ENCODE results near the gene CERCAM. TPM values are rescaled to one million over a fixed set of nuclear protein-coding genes. Genes with fewer than 3 reads are reported as not detected.

Gene CERCAM
- total and polyA plus RNA-seq, 2 of the 4 experiments (the other 2 are of a cell fraction): 15.1 to 118 TPM

GRCh38 chr9:128371630-128372117 is 49.0 kb upstream of the CERCAM start:
- Histone ChIP-seq H3K36me3 (ENCODE audit: control insufficient read depth, insufficient read depth, low read length) (peaks cover 2% of the 10 kb centered on the region; the same call in 1 of the 2 replicates), H3K56ac (ENCODE audit: extremely low read depth, insufficient read depth, low read length) (peak overlapping the region; percentile 92), H3K4me1 (ENCODE audit: control insufficient read depth, insufficient read depth, low read length) (peaks cover 14% of the 10 kb centered on the region), H3K14ac (replicated peaks; ENCODE audit: low read depth, low read length) (peak overlapping the region; percentile 86), H3K9me3 (ENCODE audit: control insufficient read depth, insufficient read depth, low read length) (no peaks in the 10 kb centered on the region), H4K20me1 (ENCODE audit: insufficient read depth, low read length) (0 out of 2 replicates have a peak, but pooled peaks cover 4% of the 10 kb centered on the region), H3K4ac (ENCODE audit: low read depth, low read length) (peak overlapping the region; percentile 88), H3K23ac (ENCODE audit: low read depth, low read length) (peak overlapping the region; percentile 89), H4K91ac (ENCODE audit: insufficient read depth, low read depth, low read length) (peak overlapping the region; percentile 90), H3K4me3 (ENCODE audit: insufficient read depth, low read depth, low read length) (peak overlapping the region; percentile 77), H2BK15ac (ENCODE audit: low read depth, low read length) (peak overlapping the region; percentile 76; the same call in 1 of the 3 replicates), H3K9me1 (ENCODE audit: insufficient read depth, low read length) (peaks cover 12% of the 10 kb centered on the region), H3K9ac (ENCODE audit: low read depth, low read length) (peak overlapping the region; percentile 94), H2AFZ (replicated peaks; ENCODE audit: low read length, poor library complexity) (peak overlapping the region; percentile 97), H2BK120ac (ENCODE audit: low read depth, low read length) (peak overlapping the region; percentile 64), H2AK9ac (replicated peaks; ENCODE audit: low read depth, low read length, poor library complexity) (peak overlapping the region; percentile 99), H4K8ac (ENCODE audit: low read depth in 2 of 2, low read length in 2 of 2) (peak overlapping the region; percentile 95 to 98), H2BK5ac (ENCODE audit: low read depth, low read length, poor library complexity, severe bottlenecking) (peak overlapping the region; percentile 87), H2BK20ac (ENCODE audit: low read depth, low read length) (no peak overlapping the region), H3K79me1 (ENCODE audit: low read depth in 1 of 2, low read length in 2 of 2) (peaks cover 23 to 72% of the 10 kb centered on the region in 2 experiments), H3K27me3 (ENCODE audit: control insufficient read depth, insufficient read depth, low read length) (no peaks in the 10 kb centered on the region), H3K18ac (ENCODE audit: low read depth, low read length) (peak overlapping the region; percentile 40), H2AK5ac (ENCODE audit: low read depth, low read length) (peak overlapping the region; percentile 88), H3K27ac (ENCODE audit: insufficient read depth, low read length) (peak overlapping the region; percentile 90), H4K5ac (ENCODE audit: low read depth, low read length) (peak overlapping the region; percentile 92), H3K4me2 (ENCODE audit: low read depth, low read length) (peak overlapping the region; percentile 96)
- TSS peak; percentile 45 for BruUV-seq (replicated peaks)
- in situ Hi-C loops (cut with MboI; ENCODE audit: low sequenced_read_pairs): no loop called here
- 0% methylated on average over 5 of the region's 10 CpGs; no CpG with 5 or more reads in 1 of the 2 experiments for WGBS, 2 experiments (ENCODE audit: extremely low coverage in 2 of 2, insufficient read length in 1 of 2)
- DNase-seq: no peak
- ChIA-PET POLR2A (ENCODE audit: unreplicated experiment) (interaction anchor here (0.5 to 1.0 kb wide), 4 partner anchors 10 to 118 kb away, joined by 4 to 6 read pairs (median 6); partner anchors contain the start of genes GOLGA2 and SWI5), CTCF (interaction anchor here (1.3 to 1.7 kb wide), 2 partner anchors 9 to 67 kb away, joined by 3 to 4 read pairs; no protein-coding TSS in a partner anchor)
- dilution Hi-C loops (cut with HindIII; ENCODE audit: low sequenced_read_pairs, unreplicated experiment): no loop called here
- ATAC-seq (ENCODE audit: low read depth): no peak
- intact Hi-C loops (cut with micrococcal nuclease): loop anchor here (2.0 kb wide), 1 partner anchor 47 kb away; no protein-coding TSS in a partner anchor
- TF ChIP-seq RFX5 (IDR thresholded peaks at IDR 0.05; ENCODE audit: low read depth, low read length) (no peak), RAD21 (IDR thresholded peaks at IDR 0.05; ENCODE audit: low read length) (no peak), ELK1 (IDR thresholded peaks at IDR 0.05; ENCODE audit: borderline replicate concordance, low read depth, low read length) (no peak), MAZ (IDR thresholded peaks at IDR 0.05; ENCODE audit: borderline replicate concordance, low read depth, low read length) (no peak), SMC3 (IDR thresholded peaks at IDR 0.05; ENCODE audit: low read depth, low read length) (no peak), RCOR1 (IDR thresholded peaks at IDR 0.05; ENCODE audit: insufficient replicate concordance, low read length) (no peak), CTCF (conservative IDR thresholded peaks at IDR 0.05; ENCODE audit: low read depth, low read length) (no peak), FOS (IDR thresholded peaks at IDR 0.05; ENCODE audit: low read depth, low read length) (no peak), NFE2L2 (IDR thresholded peaks at IDR 0.05; ENCODE audit: low read depth, low read length) (no peak), MXI1 (IDR thresholded peaks at IDR 0.05; ENCODE audit: borderline replicate concordance, low read depth, low read length) (no peak)
- TF ChIP-seq, protein P1, sequence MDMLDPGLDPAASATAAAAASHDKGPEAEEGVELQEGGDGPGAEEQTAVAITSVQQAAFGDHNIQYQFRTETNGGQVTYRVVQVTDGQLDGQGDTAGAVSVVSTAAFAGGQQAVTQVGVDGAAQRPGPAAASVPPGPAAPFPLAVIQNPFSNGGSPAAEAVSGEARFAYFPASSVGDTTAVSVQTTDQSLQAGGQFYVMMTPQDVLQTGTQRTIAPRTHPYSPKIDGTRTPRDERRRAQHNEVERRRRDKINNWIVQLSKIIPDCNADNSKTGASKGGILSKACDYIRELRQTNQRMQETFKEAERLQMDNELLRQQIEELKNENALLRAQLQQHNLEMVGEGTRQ (IDR thresholded peaks at IDR 0.05; ENCODE audit: low read depth, low read length): no peak

All from IMR-90 (cell line).